Adrenal gland (tissue), 12 donors: ENCODE results near the gene SHC1. TPM values are rescaled to one million over a fixed set of nuclear protein-coding genes. Genes with fewer than 3 reads are reported as not detected.
A peak's percentile ranks its signal among the peaks of the same experiment; 100 is the strongest.

Experiments
- DNase-seq, 7 donors: peaks; one replicate each; pipeline ENCODE4 v3.0.0-alpha.2; 2019 to 2020
- H3K27ac ChIP-seq, 5 donors: fragments of 200-600 bp; sonication (generic) in 4 of 5; 1 replicate in 3 of 5; 2 replicates in 2 of 5; pipeline versions ENCODE4 v1.5.1 to v1.8.0; 2016 to 2020; ENCODE audit warnings: mild to moderate bottlenecking in 1 of 5
- H3K27me3 ChIP-seq: fragments of 200-600 bp; 2 replicates; pipeline ENCODE4 v1.8.0; 2021
- H3K36me3 ChIP-seq, 2 donors: fragments of 200-600 bp; replicated peaks in 1 of 2; 1 replicate in 1 of 2; 2 replicates in 1 of 2; pipeline versions ENCODE4 v1.5.1 to v1.8.0; 2018 to 2022
- H3K4me1 ChIP-seq, 2 donors: fragments of 200-600 bp; replicated peaks in 1 of 2; 1 replicate in 1 of 2; 2 replicates in 1 of 2; pipeline versions ENCODE4 v1.5.1 to v1.8.0; 2018 to 2021
- H3K4me3 ChIP-seq, 4 donors: fragments of 200-600 bp; sonication (generic) in 3 of 4; one replicate each; pipeline ENCODE4 v1.5.1; 2016 to 2018
- H3K9me3 ChIP-seq, 3 donors: fragments of 200-600 bp; sonication (generic) in 1 of 3; replicated peaks in 1 of 3; 1 replicate in 2 of 3; 2 replicates in 1 of 3; pipeline versions ENCODE4 v1.5.1 to v1.8.0; 2016 to 2021
- CTCF ChIP-seq, 6 experiments: fragments of 450-650 bp in 4 of 6; fragments of 200-600 bp in 2 of 6; sonication (generic) in 1 of 6; IDR thresholded peaks; 1 replicate in 5 of 6; 2 replicates in 1 of 6; pipeline versions ENCODE4 v1.5.1 to v1.8.0; 2016 to 2021; ENCODE audit warnings: antibody characterized with exemption in 6 of 6, mild to moderate bottlenecking in 2 of 6, moderate library complexity in 1 of 6
- POLR2A ChIP-seq, 2 donors: fragments of 450-650 bp; IDR thresholded peaks; one replicate each; pipeline ENCODE4 v1.6.1; 2017; ENCODE audit warnings: antibody characterized with exemption in 2 of 2, mild to moderate bottlenecking in 2 of 2, moderate library complexity in 1 of 2
- WGBS, 4 donors: extraction: QIAGEN DNeasy Blood & Tissue Kit in 2 of 4; methylation state at CpG; one replicate each; pipeline versions ENCODE4 v1.1.5 to v1.1.7; 2013 to 2017; 5-methylcytosine and 5-hydroxymethylcytosine counted together
- intact Hi-C, 2 donors: fragments of 100-400 bp; cut with DNase I; formaldehyde crosslinking; loops; one replicate each; pipeline versions ENCODE4 v1.14.1 to v1.15.0; 2022 to 2023
- polyA plus RNA-seq, 3 donors: library from polyadenylated mRNA; stranded (reverse); fragments of 200-250 nt in 2 of 3; fragments of 350-450 nt in 1 of 3; fragmentation: Illumina TruSeq in 1 of 3; extraction: RNeasy Lipid Tissue Mini Kit (QIAGEN cat#74804) in 1 of 3; gene quantifications; one replicate each; pipeline ENCODE4 v1.2.3, GENCODE V29; 2013 to 2014
- total RNA-seq, 9 donors: library from RNA; depleted of rRNA in 4 of 9; stranded (reverse); fragments of >200 nt in 4 of 9; fragments of 120-200 nt in 1 of 9; fragmentation: NEBNext Ultra II Directional in 1 of 9; extraction: Animal tissue kit (Norgen Biotek cat#: 25700) in 1 of 9; gene quantifications; one replicate each; pipeline versions ENCODE4 v1.1.0 to v1.2.4, GENCODE V29; 2013 to 2023
- donor health status: healthy with polysubstance abuse.
- donor health status: Bipolar disorder and iron deficiency.
- donor health status: DM: yes; HTN: yes; CAD: no.
- donor health status: DM: no; HTN: no; CAD: no.
- donor health status: DM: no; HTN: no; CAD: no.
- donor health status: DM: yes; HTN: yes; CAD: no.

SHC1 gene
- total and polyA plus RNA-seq, 12 donors = 80.3 to 260 (median 146) TPM

- Histone ChIP-seq H3K27ac (peak overlapping the region in 3 of 5 donors; percentile 62 to 84 (median 82)), H3K4me1 (peaks cover 41 to 59% of the 10 kb centered on the region in 2 donors), H3K27me3 (no peaks in the 10 kb centered on the region), H3K36me3 (peaks cover 0 to 19% of the 10 kb centered on the region in 2 donors), H3K4me3 (peak overlapping the region in 1 of 4 donors; percentile 5), H3K9me3 (no peaks in the 10 kb centered on the region)
- no peak for TF ChIP-seq CTCF (IDR thresholded peaks at IDR 0.05)
- TF ChIP-seq POLR2A (IDR thresholded peaks at IDR 0.05) = no peak
- 31 to 60% (median 49%) methylated on average over 2 of the region's 2 CpGs for whole genome bisulfite sequencing, 4 donors
- peak in 2 of 7 donors; percentile 29 to 39 for DNase-seq
- intact Hi-C loops = no loop called here
These were observed 16.9 kb downstream of the SHC1 start for GRCh38 chr1:154953611-154954038.

GRCh38 chr1:154952664-154953063 lies 17.9 kb downstream of the SHC1 start:
- Histone ChIP-seq H3K9me3 (no peaks in the 10 kb centered on the region), H3K36me3 (peaks cover 0 to 25% of the 10 kb centered on the region in 2 donors), H3K4me1 (peaks cover 41 to 59% of the 10 kb centered on the region in 2 donors), H3K27ac (peak overlapping the region; percentile 13 to 84 (median 62)), H3K27me3 (no peaks in the 10 kb centered on the region), H3K4me3 (peak overlapping the region in 1 of 4 donors; percentile 5)
- intact Hi-C loops = no loop called here
- TF ChIP-seq CTCF (IDR thresholded peaks at IDR 0.05) (no peak), POLR2A (IDR thresholded peaks at IDR 0.05) (no peak)
- WGBS, 4 donors = 37 to 54% (median 46%) methylated on average over 6 of the region's 6 CpGs
- peak in 6 of 7 donors; percentile 68 to 78 (median 75) for DNase-seq

- peaks cover 0 to 29% of the 10 kb centered on the region in 2 donors for H3K36me3 ChIP-seq
- no peaks in the 10 kb centered on the region for H3K27me3 ChIP-seq
- H3K27ac ChIP-seq = peak overlapping the region; percentile 13 to 84 (median 62)
- intact Hi-C loops = no loop called here
- WGBS, 4 donors = 61 to 69% (median 65%) methylated on average over 13 to 15 of the region's 15 CpGs
- no peaks in the 10 kb centered on the region for H3K9me3 ChIP-seq
- H3K4me1 ChIP-seq = peaks cover 41 to 58% of the 10 kb centered on the region in 2 donors
- TF ChIP-seq CTCF (IDR thresholded peaks at IDR 0.05) (no peak), POLR2A (IDR thresholded peaks at IDR 0.05) (no peak)
- DNase-seq = peak in 4 of 7 donors; percentile 37 to 78 (median 44)
- H3K4me3 ChIP-seq = no peak overlapping the region
These were observed 18.5 kb downstream of the SHC1 start for GRCh38 chr1:154951901-154952657.

GRCh38 chr1:154948079-154948478 lies 22.5 kb downstream of the SHC1 start:
- DNase-seq = no peak
- TF ChIP-seq CTCF (IDR thresholded peaks at IDR 0.05) = no peak

More at GRCh38 chr1:154948079-154948478, 22.5 kb downstream of the SHC1 start:
- Histone ChIP-seq H3K4me1 (peaks cover 25 to 46% of the 10 kb centered on the region in 2 donors), H3K9me3 (no peaks in the 10 kb centered on the region), H3K36me3 (peaks cover 0 to 47% of the 10 kb centered on the region in 2 donors), H3K27me3 (no peaks in the 10 kb centered on the region), H3K4me3 (no peak overlapping the region), H3K27ac (no peak overlapping the region)
- intact Hi-C loops = no loop called here
- WGBS, 4 donors = 94 to 97% (median 96%) methylated on average over 5 to 11 of the region's 11 CpGs
